GM12878 (cell line): ENCODE data around the gene NTM. TPM values are rescaled to one million over a fixed set of nuclear protein-coding genes. Genes with fewer than 3 reads are reported as not detected.

Experiments used
- ATAC-seq: fragments of 200-7000 bp; cut with Tn5 transposase; 3 replicates; pipeline ENCODE4 v1.9.1; 2020; ENCODE audit warnings: mild to moderate bottlenecking, moderate library complexity
- BruUV-seq: library from RNA; stranded (reverse); fragments of 400-500 nt; replicated peaks from 2 replicates; lab custom pipeline; 2021; lab: Mats Ljungman, UMichigan
- CTCF ChIA-PET: fragments of 300-600 bp; sonication (Branson Sonifier 250); formaldehyde crosslinking; extraction: SDS; loops from one replicate; lab custom pipeline; 2021; ENCODE audit warnings: inconsistent platforms; lab: Yijun Ruan, JAX
- POLR2A ChIA-PET: fragments of 350-600 bp; formaldehyde crosslinking; extraction: SDS; loops from one replicate; lab custom pipeline; 2021; ENCODE audit warnings: inconsistent platforms; lab: Charles Lee
- RAD21 ChIA-PET: fragments of 300-600 bp; sonication (Branson Sonifier 250); formaldehyde crosslinking; loops from one replicate; lab custom pipeline; 2023; ENCODE audit warnings: antibody characterized with exemption; ENCODE audit not compliant: unreplicated experiment; lab: Charles Lee
- SMC1A ChIA-PET: fragments of 300-600 bp; sonication (Branson Sonifier 250); formaldehyde crosslinking; loops from one replicate; lab custom pipeline; 2023; ENCODE audit not compliant: unreplicated experiment, uncharacterized antibody; lab: Charles Lee
- DNase-seq: peaks from one replicate; pipeline ENCODE4 v3.0.0-alpha.2; 2011; ENCODE audit warnings: low read depth, low spot score
- FAIRE-seq: peaks from 3 replicates; lab custom pipeline; 2011; peaks lifted over from hg19 to GRCh38; lab: Jason Lieb, UNC
- H2AFZ ChIP-seq: 2 replicates; pipeline ENCODE4 v1.6.0; 2011; ENCODE audit warnings: low read depth, low read length, control low read depth; ENCODE audit not compliant: control insufficient read depth
- H3K27ac ChIP-seq: 2 replicates; pipeline ENCODE4 v1.5.1; 2011; ENCODE audit warnings: control low read depth; ENCODE audit not compliant: control insufficient read depth, insufficient read depth
- H3K27me3 ChIP-seq, 2 experiments: replicated peaks in 1 of 2; 2 replicates each; pipeline versions ENCODE4 v1.6.0 to v1.6.1; 2011; ENCODE audit warnings: low read length in 1 of 2; ENCODE audit not compliant: control insufficient read depth in 2 of 2, insufficient read depth in 2 of 2
- H3K36me3 ChIP-seq, 2 experiments: 2 replicates each; pipeline ENCODE4 v1.5.1; 2011; ENCODE audit warnings: low read length in 1 of 2; ENCODE audit not compliant: control insufficient read depth in 2 of 2, insufficient read depth in 2 of 2
- H3K4me1 ChIP-seq: 2 replicates; pipeline ENCODE4 v1.6.1; 2011; ENCODE audit warnings: mild to moderate bottlenecking, low read length, moderate library complexity, mixed read lengths; ENCODE audit not compliant: control insufficient read depth, insufficient read depth
- H3K4me2 ChIP-seq: 2 replicates; pipeline ENCODE4 v1.6.0; 2011; ENCODE audit warnings: control low read depth; ENCODE audit not compliant: control insufficient read depth, insufficient read depth
- H3K4me3 ChIP-seq: fragments of 200-600 bp; sonication (generic); 2 replicates; pipeline ENCODE4 v1.5.1; 2016
- H3K79me2 ChIP-seq: 2 replicates; pipeline ENCODE4 v1.6.0; 2011; ENCODE audit warnings: low read length; ENCODE audit not compliant: control insufficient read depth, insufficient read depth
- H3K9ac ChIP-seq: 2 replicates; pipeline ENCODE4 v1.8.0; 2011; ENCODE audit warnings: low read length, control low read depth, mixed read lengths; ENCODE audit not compliant: control insufficient read depth, insufficient read depth
- H3K9me3 ChIP-seq: replicated peaks from 3 replicates; pipeline ENCODE4 v1.5.1; 2011; ENCODE audit warnings: mild to moderate bottlenecking, low read length; ENCODE audit not compliant: control insufficient read depth, insufficient read depth
- H4K20me1 ChIP-seq: 2 replicates; pipeline ENCODE4 v1.6.0; 2011; ENCODE audit not compliant: control insufficient read depth, insufficient read depth
- CHD4 ChIP-seq: fragments of 200-600 bp; sonication (generic); IDR thresholded peaks from 2 replicates; pipeline ENCODE4 v1.6.1; 2016; ENCODE audit warnings: mild to moderate bottlenecking
- HCFC1 ChIP-seq: fragments of 150-350 bp; IDR thresholded peaks from 2 replicates; pipeline ENCODE4 v1.6.1; 2014; ENCODE audit warnings: low read length
- LARP7 ChIP-seq: fragments of 450-650 bp; IDR thresholded peaks from 2 replicates; pipeline ENCODE4 v1.6.1; 2017; ENCODE audit warnings: mild to moderate bottlenecking
- NFYA ChIP-seq: IDR thresholded peaks from 2 replicates; pipeline ENCODE4 v1.6.1; 2011; ENCODE audit warnings: low read depth, mild to moderate bottlenecking, low read length, improper control_type of control experiment, borderline replicate concordance
- NR2C2 ChIP-seq: IDR thresholded peaks from 2 replicates; pipeline ENCODE4 v1.6.1; 2011; ENCODE audit warnings: borderline replicate concordance, low read depth; ENCODE audit not compliant: control insufficient read depth, insufficient read length
- SMC3 ChIP-seq: IDR thresholded peaks from 2 replicates; pipeline ENCODE4 v1.6.1; 2011; ENCODE audit warnings: low read length, improper control_type of control experiment, borderline replicate concordance
- WGBS: methylation state at CpG from one replicate; pipeline ENCODE4 v1.1.6; 2016; ENCODE audit warnings: low lambda C conversion rate; ENCODE audit not compliant: insufficient replicate concordance, insufficient coverage; ENCODE audit errors: missing lambda C conversion rate; 5-methylcytosine and 5-hydroxymethylcytosine counted together
- in situ Hi-C: fragments of 300-500 bp; cut with MboI; formaldehyde crosslinking; loops from 9 replicates; pipeline ENCODE4 v1.14.3; 2018; ENCODE audit warnings: mixed read lengths
- intact Hi-C: fragments of 100-400 bp; cut with micrococcal nuclease; formaldehyde crosslinking; loops from one replicate; pipeline ENCODE4 v1.14.2; 2022; ENCODE audit not compliant: unreplicated experiment
- polyA plus RNA-seq, 11 experiments: library from polyadenylated mRNA; depleted of rRNA in 4 of 11; unstranded in 6 of 11; stranded (reverse) in 5 of 11; fragments of >200 nt; fragmentation: Nextera tagmentation in 4 of 11; fragmentation: Illumina TruSeq in 1 of 11; extraction: Ambion mirVana in 4 of 11; extraction: Trizol in 1 of 11; gene quantifications; 1 replicate in 1 of 11; 2 replicates in 10 of 11; pipeline versions ENCODE4 v1.2.1 to v1.2.3, GENCODE V29; 2011 to 2016; ENCODE audit warnings: inconsistent platforms in 2 of 11, missing spikeins in 2 of 11, low read depth in 1 of 11
- total RNA-seq, 4 experiments: library from RNA; depleted of rRNA in 3 of 4; stranded (reverse); fragments of >200 nt in 3 of 4; fragmentation: Illumina TruSeq in 1 of 4; extraction: Trizol in 1 of 4; gene quantifications; 2 replicates each; pipeline versions ENCODE4 v1.2.1 to v1.2.3, GENCODE V29; 2013 to 2021
- TF ChIP-seq, protein P1 (sequence below): fragments of 450-650 bp; IDR thresholded peaks from 2 replicates; pipeline ENCODE4 v1.6.1; 2017; ENCODE audit warnings: borderline replicate concordance
- TF ChIP-seq, protein P2 (sequence below): fragments of 450-650 bp; formaldehyde crosslinking; IDR thresholded peaks from 2 replicates; pipeline ENCODE4 v1.4.0; 2020; ENCODE audit warnings: mild to moderate bottlenecking, moderate library complexity

Gene NTM
- total and polyA plus RNA-seq, 10 of the 15 experiments (the other 5 are each of a cell fraction or from before 2014, with no cell fraction given) = not detected

DNA sequence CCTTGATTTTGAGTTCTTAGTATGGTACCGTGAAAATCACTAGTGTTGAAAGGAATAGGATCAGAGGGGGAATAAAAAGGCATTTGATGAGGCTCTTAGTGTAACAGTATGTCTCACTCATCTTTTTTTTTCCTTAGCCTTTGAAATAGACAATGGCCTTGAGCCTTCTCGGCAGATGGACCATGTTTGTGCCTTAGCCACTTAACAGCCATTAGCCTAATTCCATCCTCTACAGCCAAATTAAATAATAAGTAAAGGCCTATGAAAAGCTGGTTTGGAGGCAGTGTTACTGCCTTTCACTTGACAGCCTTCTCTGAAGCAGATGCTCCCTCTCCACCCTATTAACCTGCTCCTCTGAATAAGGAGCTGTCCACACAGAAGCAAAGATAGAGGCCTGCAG is 580.7 kb downstream of the NTM start:
- Histone ChIP-seq H3K9ac (no peak overlapping the region), H3K4me3 (no peak overlapping the region), H3K9me3 (no peaks in the 10 kb centered on the region), H3K27me3 (peaks cover 0 to 1% of the 10 kb centered on the region in 2 experiments; a peak in 1 of 4 replicates), H3K36me3 (no peaks in the 10 kb centered on the region), H3K27ac (no peak overlapping the region), H2AFZ (no peak overlapping the region), H3K4me2 (no peak overlapping the region), H3K4me1 (no peaks in the 10 kb centered on the region), H4K20me1 (no peaks in the 10 kb centered on the region), H3K79me2 (no peaks in the 10 kb centered on the region)
- POLR2A ChIA-PET = no interaction called here
- intact Hi-C loops (no loop called here), in situ Hi-C loops (no loop called here)
- no peak for ATAC-seq
- SMC1A ChIA-PET = no interaction called here
- no peak for DNase-seq
- 45% methylated on average over 2 of the region's 2 CpGs for WGBS
- TF ChIP-seq LARP7 (no peak), HCFC1 (no peak)
- TF ChIP-seq, protein P1, sequence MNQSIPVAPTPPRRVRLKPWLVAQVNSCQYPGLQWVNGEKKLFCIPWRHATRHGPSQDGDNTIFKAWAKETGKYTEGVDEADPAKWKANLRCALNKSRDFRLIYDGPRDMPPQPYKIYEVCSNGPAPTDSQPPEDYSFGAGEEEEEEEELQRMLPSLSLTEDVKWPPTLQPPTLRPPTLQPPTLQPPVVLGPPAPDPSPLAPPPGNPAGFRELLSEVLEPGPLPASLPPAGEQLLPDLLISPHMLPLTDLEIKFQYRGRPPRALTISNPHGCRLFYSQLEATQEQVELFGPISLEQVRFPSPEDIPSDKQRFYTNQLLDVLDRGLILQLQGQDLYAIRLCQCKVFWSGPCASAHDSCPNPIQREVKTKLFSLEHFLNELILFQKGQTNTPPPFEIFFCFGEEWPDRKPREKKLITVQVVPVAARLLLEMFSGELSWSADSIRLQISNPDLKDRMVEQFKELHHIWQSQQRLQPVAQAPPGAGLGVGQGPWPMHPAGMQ = no peak
- RAD21 ChIA-PET = no interaction called here
- CTCF ChIA-PET = no interaction called here
- BruUV-seq = no TSS peak
- no peak for FAIRE-seq

DNA sequence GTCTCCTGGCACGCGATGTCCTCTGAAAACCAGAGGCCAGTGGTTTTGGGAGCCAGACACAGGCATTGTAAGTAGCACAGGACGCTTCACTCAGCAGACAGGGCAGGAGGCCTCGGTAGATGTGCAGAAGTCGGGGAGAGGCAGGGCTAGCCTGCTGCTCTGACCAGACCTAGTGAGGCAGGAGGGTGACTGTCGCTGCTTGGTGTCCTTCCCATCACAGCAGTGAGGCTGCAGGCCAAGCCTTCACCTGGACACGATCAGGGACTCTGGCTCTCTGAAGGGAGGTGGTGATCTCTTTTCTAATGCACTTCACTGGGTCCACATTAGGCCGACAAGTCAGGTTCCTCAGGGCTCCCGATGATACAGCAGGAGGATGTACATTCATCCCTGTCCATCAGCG is 583.7 kb downstream of the NTM start:
- no peaks in the 10 kb centered on the region for H3K9me3 ChIP-seq
- no TSS peak for BruUV-seq
- in situ Hi-C loops = no loop called here
- H3K27ac ChIP-seq = no peak overlapping the region
- ChIA-PET RAD21 (no interaction called here), SMC1A (no interaction called here), POLR2A (no interaction called here), CTCF (no interaction called here)
- 33% methylated on average over 9 of the region's 10 CpGs for WGBS
- DNase-seq (no peak), ATAC-seq (no peak), FAIRE-seq (no peak)
- H4K20me1 ChIP-seq = no peaks in the 10 kb centered on the region
- peaks cover 1 to 3% of the 10 kb centered on the region in 2 experiments; a peak in 1 of 4 replicates for H3K27me3 ChIP-seq
- H2AFZ ChIP-seq = no peak overlapping the region
- H3K4me1 ChIP-seq = no peaks in the 10 kb centered on the region
- intact Hi-C loops = no loop called here
- no peak overlapping the region for H3K4me2 ChIP-seq
- TF ChIP-seq CHD4 (no peak), NFYA (no peak), SMC3 (no peak), NR2C2 (no peak)
- TF ChIP-seq, protein P2, sequence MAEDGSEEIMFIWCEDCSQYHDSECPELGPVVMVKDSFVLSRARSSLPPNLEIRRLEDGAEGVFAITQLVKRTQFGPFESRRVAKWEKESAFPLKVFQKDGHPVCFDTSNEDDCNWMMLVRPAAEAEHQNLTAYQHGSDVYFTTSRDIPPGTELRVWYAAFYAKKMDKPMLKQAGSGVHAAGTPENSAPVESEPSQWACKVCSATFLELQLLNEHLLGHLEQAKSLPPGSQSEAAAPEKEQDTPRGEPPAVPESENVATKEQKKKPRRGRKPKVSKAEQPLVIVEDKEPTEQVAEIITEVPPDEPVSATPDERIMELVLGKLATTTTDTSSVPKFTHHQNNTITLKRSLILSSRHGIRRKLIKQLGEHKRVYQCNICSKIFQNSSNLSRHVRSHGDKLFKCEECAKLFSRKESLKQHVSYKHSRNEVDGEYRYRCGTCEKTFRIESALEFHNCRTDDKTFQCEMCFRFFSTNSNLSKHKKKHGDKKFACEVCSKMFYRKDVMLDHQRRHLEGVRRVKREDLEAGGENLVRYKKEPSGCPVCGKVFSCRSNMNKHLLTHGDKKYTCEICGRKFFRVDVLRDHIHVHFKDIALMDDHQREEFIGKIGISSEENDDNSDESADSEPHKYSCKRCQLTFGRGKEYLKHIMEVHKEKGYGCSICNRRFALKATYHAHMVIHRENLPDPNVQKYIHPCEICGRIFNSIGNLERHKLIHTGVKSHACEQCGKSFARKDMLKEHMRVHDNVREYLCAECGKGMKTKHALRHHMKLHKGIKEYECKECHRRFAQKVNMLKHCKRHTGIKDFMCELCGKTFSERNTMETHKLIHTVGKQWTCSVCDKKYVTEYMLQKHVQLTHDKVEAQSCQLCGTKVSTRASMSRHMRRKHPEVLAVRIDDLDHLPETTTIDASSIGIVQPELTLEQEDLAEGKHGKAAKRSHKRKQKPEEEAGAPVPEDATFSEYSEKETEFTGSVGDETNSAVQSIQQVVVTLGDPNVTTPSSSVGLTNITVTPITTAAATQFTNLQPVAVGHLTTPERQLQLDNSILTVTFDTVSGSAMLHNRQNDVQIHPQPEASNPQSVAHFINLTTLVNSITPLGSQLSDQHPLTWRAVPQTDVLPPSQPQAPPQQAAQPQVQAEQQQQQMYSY = no peak
- no peak overlapping the region for H3K9ac ChIP-seq
- H3K79me2 ChIP-seq = no peaks in the 10 kb centered on the region
- H3K4me3 ChIP-seq = no peak overlapping the region
- H3K36me3 ChIP-seq = no peaks in the 10 kb centered on the region
